ENCODE results near the gene MTERF1.

The MTERF1 gene

DNA sequence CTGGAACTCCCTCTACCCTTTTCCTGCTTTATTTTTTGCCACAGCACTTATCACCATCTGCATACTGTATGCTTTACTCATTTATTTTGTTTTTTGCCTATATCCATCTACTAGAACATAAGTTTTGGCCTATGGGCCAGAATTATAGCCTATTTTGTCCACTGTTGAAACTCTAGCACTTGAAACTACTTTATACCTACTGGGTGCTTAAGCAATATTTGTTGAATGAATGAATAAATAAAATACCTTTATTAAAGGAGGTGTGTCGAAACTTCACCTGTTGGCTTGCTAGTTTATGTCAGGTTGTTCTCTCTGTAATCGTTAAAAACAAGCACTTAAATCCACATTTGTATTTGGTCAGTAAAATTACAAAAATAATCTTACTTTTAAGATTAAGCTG, 53.3 kb downstream of the MTERF1 start:
- DNase-seq: no peak

DNA sequence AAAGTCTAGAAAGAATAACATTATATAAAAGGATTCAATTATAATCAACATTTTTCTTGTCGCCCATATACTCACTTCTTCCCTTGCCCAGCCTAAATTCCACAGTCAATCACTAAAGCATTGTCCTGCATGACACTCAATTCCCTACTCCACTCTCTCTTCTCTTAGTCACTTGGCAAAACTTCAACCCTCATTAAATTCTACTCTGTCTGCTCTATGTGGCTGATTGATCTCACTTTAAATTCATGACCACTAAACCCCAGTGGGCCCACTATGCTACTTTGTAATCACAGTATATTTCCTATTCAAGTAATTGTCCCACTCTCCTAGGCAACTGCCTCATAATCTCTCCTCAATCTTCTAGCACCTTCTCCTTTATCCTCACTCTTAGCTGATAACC, 54.1 kb downstream of the MTERF1 start:
- no peak for DNase-seq

- DNase-seq: no peak
Observed at GRCh38 chr7:91824201-91824600, 56.3 kb downstream of the MTERF1 start.
